NCI-H2081 (cell line): ENCODE data around the gene RAI14.
A peak's percentile ranks its signal among the peaks of the same experiment; 100 is the strongest.

Experiments used
- DNase-seq, 2 experiments: peaks; one replicate each; lab custom pipeline; 2025; lab: John Stamatoyannopoulos, UW

Gene RAI14

GRCh38 chr5:34639852-34640626 is 16.1 kb upstream of the RAI14 start:
- no peak for DNase-seq

GRCh38 chr5:34648039-34648839 is 7.9 kb upstream of the RAI14 start:
- no peak for DNase-seq

GRCh38 chr5:34648840-34649158 is 7.3 kb upstream of the RAI14 start:
- no peak for DNase-seq

GRCh38 chr5:34651791-34652190 is 4.3 kb upstream of the RAI14 start:
- no peak for DNase-seq

GRCh38 chr5:34652466-34652865 is 3.7 kb upstream of the RAI14 start:
- DNase-seq = no peak

- no peak for DNase-seq
Observed at GRCh38 chr5:34652914-34653313, 3.2 kb upstream of the RAI14 start.

GRCh38 chr5:34653708-34654107 is 2.4 kb upstream of the RAI14 start:
- no peak for DNase-seq

GRCh38 chr5:34655354-34655991 is 655 bp upstream of the RAI14 start:
- DNase-seq = peak; percentile 36 to 69

- peak; percentile 29 to 33 for DNase-seq
Observed at GRCh38 chr5:34656700-34657273, 659 bp downstream of the RAI14 start.

- DNase-seq = no peak
Observed at GRCh38 chr5:34657274-34657921, 1.3 kb downstream of the RAI14 start.

GRCh38 chr5:34657988-34658387 is 1.9 kb downstream of the RAI14 start:
- DNase-seq = no peak

- no peak for DNase-seq
Observed at GRCh38 chr5:34659168-34659567, 3.0 kb downstream of the RAI14 start.

GRCh38 chr5:34660444-34660843 is 4.3 kb downstream of the RAI14 start:
- DNase-seq = no peak

- DNase-seq = no peak
Observed at GRCh38 chr5:34663771-34664496, 7.8 kb downstream of the RAI14 start.

- no peak for DNase-seq
Observed at GRCh38 chr5:34666392-34667080, 10.4 kb downstream of the RAI14 start.

GRCh38 chr5:34667705-34668104 is 11.6 kb downstream of the RAI14 start:
- DNase-seq = no peak

GRCh38 chr5:34669931-34670516 is 13.9 kb downstream of the RAI14 start:
- no peak for DNase-seq

- DNase-seq = no peak
Observed at GRCh38 chr5:34672196-34672595, 16.1 kb downstream of the RAI14 start.

GRCh38 chr5:34673463-34674125 is 17.5 kb downstream of the RAI14 start:
- DNase-seq = no peak

- no peak for DNase-seq
Observed at GRCh38 chr5:34674187-34674586, 18.1 kb downstream of the RAI14 start.
